ENCODE measurements around the gene SEC14L1.

- TF ChIP-seq CTCF (IDR thresholded peaks at IDR 0.05; ENCODE audit: insufficient read depth, low read depth, low read length) (no peak), EZH2 (IDR thresholded peaks at IDR 0.05; ENCODE audit: insufficient read depth, low read length) (no peak)
Measured at GRCh38 chr17:77204536-77204935, 63.8 kb downstream of the SEC14L1 start.
